WI38 (cell line): Measurements from ENCODE around the gene AGA.

ENCODE experiments used
- H3K4me3 ChIP-seq: 2 replicates; pipeline ENCODE4 v1.5.1; 2011; ENCODE audit warnings: low read depth, mild to moderate bottlenecking, control low read depth, low read length
- CTCF ChIP-seq: IDR thresholded peaks from 2 replicates; pipeline ENCODE4 v1.5.1; 2012; ENCODE audit warnings: low read depth, mild to moderate bottlenecking, control low read depth, low read length

Gene AGA

GRCh38 chr4:177448850-177449249 lies 6.6 kb upstream of the AGA start:
- no peak overlapping the region for H3K4me3 ChIP-seq
- TF ChIP-seq CTCF, result no peak

GRCh38 chr4:177447417-177448004 lies 5.3 kb upstream of the AGA start:
- H3K4me3 ChIP-seq, result no peak overlapping the region
- TF ChIP-seq CTCF, result no peak

- TF ChIP-seq CTCF, result no peak
- no peak overlapping the region for H3K4me3 ChIP-seq
Measured at GRCh38 chr4:177446586-177446985, 4.3 kb upstream of the AGA start.

- no peak for TF ChIP-seq CTCF
- H3K4me3 ChIP-seq, result no peak overlapping the region
Measured at GRCh38 chr4:177444911-177445736, 2.9 kb upstream of the AGA start.

GRCh38 chr4:177441061-177441802 lies 1.0 kb downstream of the AGA start:
- no peak for TF ChIP-seq CTCF
- peak overlapping the region; percentile 64 for H3K4me3 ChIP-seq

DNA sequence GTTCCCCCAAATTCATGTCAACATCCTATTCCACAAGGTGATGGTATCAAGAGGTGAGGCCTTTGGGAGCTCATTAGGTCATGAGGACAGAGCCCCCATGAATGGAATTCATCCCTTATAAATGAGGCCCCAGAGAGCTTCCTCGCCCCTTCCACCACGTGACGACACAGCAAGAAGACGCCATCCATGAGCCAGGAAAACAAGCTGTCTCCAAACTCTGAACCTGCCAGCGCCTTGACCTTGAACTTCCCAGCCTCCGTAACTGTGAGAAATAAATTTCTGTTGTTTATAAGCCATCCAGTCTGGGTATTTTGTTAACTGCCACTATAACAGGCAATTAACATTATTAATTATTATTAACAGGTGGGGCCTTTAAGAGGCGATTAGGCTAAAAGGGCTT lies 5.8 kb downstream of the AGA start:
- no peak for TF ChIP-seq CTCF
- no peak overlapping the region for H3K4me3 ChIP-seq

DNA sequence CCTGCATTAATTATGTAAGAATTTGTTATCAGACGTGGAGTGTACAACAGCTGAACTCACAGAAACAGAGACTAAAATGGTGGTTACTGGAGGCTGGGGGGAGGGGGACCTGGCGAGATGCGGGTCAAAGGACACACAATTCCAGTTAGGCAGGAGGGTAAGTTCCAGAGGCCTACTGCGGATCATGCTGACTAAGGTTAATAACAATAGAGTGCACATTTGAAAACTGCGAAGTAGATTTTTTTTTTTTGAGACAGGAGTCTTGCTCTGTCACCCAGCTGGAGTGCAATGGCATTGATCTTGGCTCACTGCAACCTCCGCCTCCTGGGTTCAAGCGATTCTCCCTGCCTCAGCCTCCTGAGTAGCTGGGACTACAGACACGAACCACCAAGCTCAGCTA lies 7.6 kb downstream of the AGA start:
- no peak for TF ChIP-seq CTCF
- H3K4me3 ChIP-seq, result no peak overlapping the region
